ENCODE data around the gene SMU1. TPM values are rescaled to one million over a fixed set of nuclear protein-coding genes. Genes with fewer than 3 reads are reported as not detected.

SMU1 gene
- total RNA-seq, 2 donors from 2014 or later, result 5.6 to 8.6 TPM

- Histone ChIP-seq H3K4me3 (peak overlapping the region; percentile 71 to 98), H3K9me3 (no peaks in the 10 kb centered on the region), H3K27me3 (no peaks in the 10 kb centered on the region), H3K27ac (peak overlapping the region; percentile 94 to 99 (median 97)), H3K36me3 (replicated peaks in 1 of 2; ENCODE audit: insufficient read depth in 1 of 2, low read depth in 2 of 2) (no peaks in the 10 kb centered on the region), H3K4me1 (peaks cover 57% of the 10 kb centered on the region)
- DNase-seq, result no peak
- intact Hi-C loops (cut with DNase I), result no loop called here
- WGBS, 2 donors, result 4 to 15% methylated on average over 21 to 30 of the region's 33 CpGs
- ATAC-seq, result peak; percentile 4
- TF ChIP-seq POLR2A (IDR thresholded peaks at IDR 0.05), result no peak
- TF ChIP-seq CTCF (IDR thresholded peaks at IDR 0.05), result no peak
Measured at GRCh38 chr9:33024126-33024965, 52.1 kb downstream of the SMU1 start.

- 85 to 98% methylated on average over 4 of the region's 4 CpGs for WGBS, 2 donors
- TF ChIP-seq CTCF (IDR thresholded peaks at IDR 0.05) (no peak), POLR2A (IDR thresholded peaks at IDR 0.05) (no peak)
Measured at GRCh38 chr9:33023661-33024060, 52.8 kb downstream of the SMU1 start.

GRCh38 chr9:33022755-33023154 is 53.7 kb downstream of the SMU1 start:
- ATAC-seq (no peak), DNase-seq (no peak)
- H3K4me3 ChIP-seq, result no peak overlapping the region
- WGBS, 2 donors, result 84 to 90% methylated on average over 7 of the region's 7 CpGs
- H3K27me3 ChIP-seq, result no peaks in the 10 kb centered on the region
- H3K36me3 ChIP-seq (replicated peaks in 1 of 2; ENCODE audit: insufficient read depth in 1 of 2, low read depth in 2 of 2), result no peaks in the 10 kb centered on the region
- no peak for TF ChIP-seq CTCF (IDR thresholded peaks at IDR 0.05)
- TF ChIP-seq POLR2A (IDR thresholded peaks at IDR 0.05), result no peak
- intact Hi-C loops (cut with DNase I), result no loop called here
- peaks cover 41% of the 10 kb centered on the region for H3K4me1 ChIP-seq
- no peak overlapping the region for H3K27ac ChIP-seq
- no peaks in the 10 kb centered on the region for H3K9me3 ChIP-seq

More at GRCh38 chr9:33023661-33024060, 52.8 kb downstream of the SMU1 start:
- ATAC-seq (no peak), DNase-seq (no peak)
- no peaks in the 10 kb centered on the region for H3K27me3 ChIP-seq
- peak overlapping the region in 2 of 4 donors; percentile 97 to 99 for H3K27ac ChIP-seq
- peak overlapping the region in 1 of 2 donors; percentile 98 for H3K4me3 ChIP-seq
- intact Hi-C loops (cut with DNase I), result no loop called here
- no peaks in the 10 kb centered on the region for H3K36me3 ChIP-seq (replicated peaks in 1 of 2; ENCODE audit: insufficient read depth in 1 of 2, low read depth in 2 of 2)
- H3K4me1 ChIP-seq, result peaks cover 50% of the 10 kb centered on the region
- H3K9me3 ChIP-seq, result no peaks in the 10 kb centered on the region

DNA sequence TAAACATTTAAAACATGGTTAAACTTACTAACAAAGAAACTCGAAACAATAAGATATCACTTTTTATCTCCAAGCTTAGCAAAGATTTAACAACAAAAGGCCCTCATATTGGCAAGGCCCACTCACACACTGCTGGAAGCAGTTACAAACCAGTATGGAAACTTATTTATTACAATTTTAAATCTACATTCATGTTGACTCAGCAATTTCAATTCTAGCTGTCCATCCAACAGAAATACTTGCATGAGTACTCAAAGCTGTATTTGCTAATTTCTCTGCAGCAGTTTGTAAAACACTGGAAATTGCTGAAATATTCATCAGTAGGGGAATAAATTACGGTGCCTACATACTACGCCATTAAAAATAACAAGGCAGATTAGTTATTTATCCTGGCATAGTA is 54.2 kb downstream of the SMU1 start:
- 71 to 76% methylated on average over 3 of the region's 3 CpGs for WGBS, 2 donors
- H3K27me3 ChIP-seq, result no peaks in the 10 kb centered on the region
- H3K9me3 ChIP-seq, result no peaks in the 10 kb centered on the region
- TF ChIP-seq CTCF (IDR thresholded peaks at IDR 0.05) (no peak), POLR2A (IDR thresholded peaks at IDR 0.05) (no peak)
- no peak overlapping the region for H3K27ac ChIP-seq
- H3K4me3 ChIP-seq, result no peak overlapping the region
- no peak for DNase-seq
- no peaks in the 10 kb centered on the region for H3K36me3 ChIP-seq (replicated peaks in 1 of 2; ENCODE audit: insufficient read depth in 1 of 2, low read depth in 2 of 2)
- ATAC-seq, result no peak
- H3K4me1 ChIP-seq, result peaks cover 37% of the 10 kb centered on the region
- intact Hi-C loops (cut with DNase I), result no loop called here

- 93% methylated on average over 25 of the region's 25 CpGs for WGBS, 2 donors
- intact Hi-C loops (cut with DNase I), result no loop called here
- no peak for ATAC-seq
Measured at GRCh38 chr9:33019797-33020196, 56.7 kb downstream of the SMU1 start.

More at GRCh38 chr9:33019797-33020196, 56.7 kb downstream of the SMU1 start:
- TF ChIP-seq POLR2A (IDR thresholded peaks at IDR 0.05), result no peak
- no peak for TF ChIP-seq CTCF (IDR thresholded peaks at IDR 0.05)
- H3K36me3 ChIP-seq (replicated peaks in 1 of 2; ENCODE audit: insufficient read depth in 1 of 2, low read depth in 2 of 2), result no peaks in the 10 kb centered on the region
- no peak overlapping the region for H3K4me3 ChIP-seq
- H3K4me1 ChIP-seq, result peaks cover 24% of the 10 kb centered on the region
- H3K9me3 ChIP-seq, result no peaks in the 10 kb centered on the region
- no peak overlapping the region for H3K27ac ChIP-seq
- no peak for DNase-seq
- H3K27me3 ChIP-seq, result no peaks in the 10 kb centered on the region
